HepG2 (cell line): ENCODE measurements around the gene ESPNL. TPM values are rescaled to one million over a fixed set of nuclear protein-coding genes. Genes with fewer than 3 reads are reported as not detected.

Experiments used
- DR1 ChIP-seq: sonication (generic); formaldehyde crosslinking; IDR thresholded peaks from 2 replicates; pipeline ENCODE4 v1.8.0; 2021; ENCODE audit warnings: mild to moderate bottlenecking, missing genetic modification reagents, inconsistent platforms
- FOXC1 ChIP-seq: sonication (generic); formaldehyde crosslinking; IDR thresholded peaks from 2 replicates; pipeline ENCODE4 v1.8.0; 2022; ENCODE audit warnings: mild to moderate bottlenecking, missing genetic modification reagents, borderline replicate concordance
- HNF4A ChIP-seq: sonication (generic); formaldehyde crosslinking; IDR thresholded peaks from 2 replicates; pipeline ENCODE4 v1.4.0; 2020; ENCODE audit warnings: missing genetic modification reagents
- POLR2A ChIP-seq, 2 experiments: IDR thresholded peaks; 2 replicates each; pipeline ENCODE4 v1.6.1; 2011; ENCODE audit warnings: low read depth in 2 of 2, low read length in 2 of 2, mild to moderate bottlenecking in 1 of 2, moderate library complexity in 1 of 2; ENCODE audit not compliant: insufficient read depth in 1 of 2
- RFX3 ChIP-seq: IDR thresholded peaks from 2 replicates; pipeline ENCODE4 v1.6.1; 2016; ENCODE audit warnings: missing biosample characterization, missing genetic modification reagents
- ZFYVE20 ChIP-seq: sonication (generic); formaldehyde crosslinking; IDR thresholded peaks from 2 replicates; pipeline ENCODE4 v1.8.0; 2023; ENCODE audit warnings: low read depth, mild to moderate bottlenecking, moderate library complexity, missing genetic modification reagents, borderline replicate concordance
- polyA plus RNA-seq, 8 experiments: library from polyadenylated mRNA; depleted of rRNA in 3 of 8; stranded (reverse) in 7 of 8; unstranded in 1 of 8; fragments of >200 nt; fragmentation: Illumina TruSeq in 4 of 8; extraction: Trizol in 4 of 8; gene quantifications; 2 replicates each; pipeline versions ENCODE4 v1.2.1 to v1.2.3, GENCODE V29; 2011 to 2016; ENCODE audit warnings: low read depth in 4 of 8, missing spikeins in 1 of 8, mixed read lengths in 1 of 8; ENCODE audit not compliant: insufficient read depth in 1 of 8
- total RNA-seq, 5 experiments: library from RNA; depleted of rRNA; stranded (reverse); fragments of >200 nt; fragmentation: Illumina TruSeq; extraction: Trizol; gene quantifications; 2 replicates each; pipeline ENCODE4 v1.2.3, GENCODE V29; 2016; ENCODE audit warnings: low read depth in 1 of 5
- TF ChIP-seq, protein P1 (sequence below): IDR thresholded peaks from 2 replicates; pipeline ENCODE4 v1.6.1; 2018; ENCODE audit warnings: missing genetic modification reagents, mild to moderate bottlenecking, missing compliant biosample characterization
- TF ChIP-seq, protein P2 (sequence below): sonication (generic); formaldehyde crosslinking; IDR thresholded peaks from 2 replicates; pipeline ENCODE4 v1.4.0; 2020; ENCODE audit warnings: missing genetic modification reagents
- TF ChIP-seq, protein P3 (sequence below): sonication (generic); formaldehyde crosslinking; IDR thresholded peaks from 2 replicates; pipeline ENCODE4 v1.5.1; 2020; ENCODE audit warnings: mild to moderate bottlenecking, missing genetic modification reagents
- TF ChIP-seq, protein P4 (sequence below): sonication (generic); formaldehyde crosslinking; IDR thresholded peaks from one replicate; pipeline ENCODE4 v1.5.1; 2020; ENCODE audit warnings: mild to moderate bottlenecking, missing genetic modification reagents; ENCODE audit errors: not compliant biosample characterization
- TF ChIP-seq, protein P5 (sequence below): sonication (generic); formaldehyde crosslinking; IDR thresholded peaks from 2 replicates; pipeline ENCODE4 v1.4.0; 2020; ENCODE audit warnings: missing genetic modification reagents

ESPNL gene
- total and polyA plus RNA-seq, 2 of the 13 experiments (the other 11 are each of a cell fraction or from before 2014, with no cell fraction given), result 0.45 to 0.80 TPM

DNA sequence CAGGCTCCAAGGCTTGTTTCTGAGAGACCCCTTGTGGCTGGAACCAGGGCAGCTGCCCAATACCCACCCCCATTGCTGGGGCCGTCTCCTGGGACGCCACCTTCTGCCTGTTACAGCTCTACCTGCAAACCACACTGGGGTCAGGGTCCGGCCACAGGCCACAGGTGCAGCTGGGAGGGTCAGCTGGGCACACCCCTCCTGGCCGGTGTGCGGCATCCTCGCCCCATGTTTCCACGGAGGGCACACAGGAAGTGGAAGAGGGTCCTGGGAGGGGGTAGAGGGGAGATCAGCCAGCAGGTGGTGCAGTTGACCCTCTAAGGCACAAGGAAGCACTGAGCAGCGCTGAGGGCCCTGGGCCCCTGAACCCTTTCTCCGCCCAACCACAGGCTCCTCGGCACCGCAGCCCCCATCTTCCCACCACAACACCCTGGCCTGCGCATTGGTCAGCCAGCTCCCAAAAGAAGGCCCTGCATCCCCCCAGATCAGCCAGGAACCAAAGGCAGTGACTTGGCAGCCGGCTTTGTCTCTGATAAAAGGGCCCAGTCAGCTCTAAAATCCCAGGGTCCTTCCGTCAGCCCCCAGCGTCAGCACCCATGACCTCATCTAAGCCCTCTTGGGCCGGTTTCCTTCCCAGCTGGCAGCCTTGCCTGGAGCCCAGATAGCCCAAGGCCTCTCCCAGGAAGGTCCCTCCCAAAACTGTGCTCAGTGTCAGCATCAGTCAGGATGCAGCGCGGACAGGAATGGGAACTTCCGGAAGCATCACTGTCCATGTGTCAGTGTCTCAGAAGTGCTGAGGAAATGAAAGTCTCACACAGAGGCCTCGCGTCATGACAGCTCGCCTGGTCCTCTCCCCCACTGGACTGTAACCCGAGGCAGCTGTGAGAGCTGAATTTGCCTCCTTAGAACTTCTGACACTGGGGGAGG, 60.3 kb downstream of the ESPNL start (continued):
- TF ChIP-seq, protein P1, sequence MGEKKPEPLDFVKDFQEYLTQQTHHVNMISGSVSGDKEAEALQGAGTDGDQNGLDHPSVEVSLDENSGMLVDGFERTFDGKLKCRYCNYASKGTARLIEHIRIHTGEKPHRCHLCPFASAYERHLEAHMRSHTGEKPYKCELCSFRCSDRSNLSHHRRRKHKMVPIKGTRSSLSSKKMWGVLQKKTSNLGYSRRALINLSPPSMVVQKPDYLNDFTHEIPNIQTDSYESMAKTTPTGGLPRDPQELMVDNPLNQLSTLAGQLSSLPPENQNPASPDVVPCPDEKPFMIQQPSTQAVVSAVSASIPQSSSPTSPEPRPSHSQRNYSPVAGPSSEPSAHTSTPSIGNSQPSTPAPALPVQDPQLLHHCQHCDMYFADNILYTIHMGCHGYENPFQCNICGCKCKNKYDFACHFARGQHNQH (CRISPR knock-in tag), result no peak
- 0 out of 2 replicates have a peak, but pooled peaks have one; percentile 27 for TF ChIP-seq DR1
- no peak for TF ChIP-seq ZFYVE20 (CRISPR knock-in tag)
- TF ChIP-seq, protein P2, sequence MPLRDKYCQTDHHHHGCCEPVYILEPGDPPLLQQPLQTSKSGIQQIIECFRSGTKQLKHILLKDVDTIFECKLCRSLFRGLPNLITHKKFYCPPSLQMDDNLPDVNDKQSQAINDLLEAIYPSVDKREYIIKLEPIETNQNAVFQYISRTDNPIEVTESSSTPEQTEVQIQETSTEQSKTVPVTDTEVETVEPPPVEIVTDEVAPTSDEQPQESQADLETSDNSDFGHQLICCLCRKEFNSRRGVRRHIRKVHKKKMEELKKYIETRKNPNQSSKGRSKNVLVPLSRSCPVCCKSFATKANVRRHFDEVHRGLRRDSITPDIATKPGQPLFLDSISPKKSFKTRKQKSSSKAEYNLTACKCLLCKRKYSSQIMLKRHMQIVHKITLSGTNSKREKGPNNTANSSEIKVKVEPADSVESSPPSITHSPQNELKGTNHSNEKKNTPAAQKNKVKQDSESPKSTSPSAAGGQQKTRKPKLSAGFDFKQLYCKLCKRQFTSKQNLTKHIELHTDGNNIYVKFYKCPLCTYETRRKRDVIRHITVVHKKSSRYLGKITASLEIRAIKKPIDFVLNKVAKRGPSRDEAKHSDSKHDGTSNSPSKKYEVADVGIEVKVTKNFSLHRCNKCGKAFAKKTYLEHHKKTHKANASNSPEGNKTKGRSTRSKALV (CRISPR knock-in tag), result 0 out of 2 replicates have a peak, but pooled peaks have one; percentile 53
- no peak for TF ChIP-seq RFX3 (CRISPR knock-in tag)
- no peak for TF ChIP-seq POLR2A (IDR thresholded peaks at IDR 0.05; ENCODE audit: insufficient read depth in 1 of 2, low read depth in 2 of 2, low read length in 2 of 2)
- TF ChIP-seq, protein P3, sequence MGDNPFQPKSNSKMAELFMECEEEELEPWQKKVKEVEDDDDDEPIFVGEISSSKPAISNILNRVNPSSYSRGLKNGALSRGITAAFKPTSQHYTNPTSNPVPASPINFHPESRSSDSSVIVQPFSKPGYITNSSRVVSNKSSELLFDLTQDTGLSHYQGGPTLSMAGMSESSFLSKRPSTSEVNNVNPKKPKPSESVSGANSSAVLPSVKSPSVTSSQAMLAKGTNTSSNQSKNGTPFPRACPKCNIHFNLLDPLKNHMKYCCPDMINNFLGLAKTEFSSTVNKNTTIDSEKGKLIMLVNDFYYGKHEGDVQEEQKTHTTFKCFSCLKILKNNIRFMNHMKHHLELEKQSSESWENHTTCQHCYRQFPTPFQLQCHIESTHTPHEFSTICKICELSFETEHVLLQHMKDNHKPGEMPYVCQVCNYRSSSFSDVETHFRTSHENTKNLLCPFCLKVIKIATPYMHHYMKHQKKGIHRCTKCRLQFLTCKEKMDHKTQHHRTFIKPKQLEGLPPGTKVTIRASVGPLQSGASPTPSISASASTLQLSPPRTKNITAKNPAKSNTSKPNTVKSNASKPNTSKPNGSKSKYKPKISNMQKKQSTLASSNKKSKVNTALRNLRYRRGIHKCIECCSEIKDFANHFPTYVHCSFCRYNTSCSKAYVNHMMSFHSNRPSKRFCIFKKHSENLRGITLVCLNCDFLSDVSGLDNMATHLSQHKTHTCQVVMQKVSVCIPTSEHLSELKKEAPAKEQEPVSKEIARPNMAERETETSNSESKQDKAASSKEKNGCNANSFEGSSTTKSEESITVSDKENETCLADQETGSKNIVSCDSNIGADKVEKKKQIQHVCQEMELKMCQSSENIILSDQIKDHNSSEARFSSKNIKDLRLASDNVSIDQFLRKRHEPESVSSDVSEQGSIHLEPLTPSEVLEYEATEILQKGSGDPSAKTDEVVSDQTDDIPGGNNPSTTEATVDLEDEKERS (CRISPR knock-in tag), result no peak
- TF ChIP-seq, protein P4, sequence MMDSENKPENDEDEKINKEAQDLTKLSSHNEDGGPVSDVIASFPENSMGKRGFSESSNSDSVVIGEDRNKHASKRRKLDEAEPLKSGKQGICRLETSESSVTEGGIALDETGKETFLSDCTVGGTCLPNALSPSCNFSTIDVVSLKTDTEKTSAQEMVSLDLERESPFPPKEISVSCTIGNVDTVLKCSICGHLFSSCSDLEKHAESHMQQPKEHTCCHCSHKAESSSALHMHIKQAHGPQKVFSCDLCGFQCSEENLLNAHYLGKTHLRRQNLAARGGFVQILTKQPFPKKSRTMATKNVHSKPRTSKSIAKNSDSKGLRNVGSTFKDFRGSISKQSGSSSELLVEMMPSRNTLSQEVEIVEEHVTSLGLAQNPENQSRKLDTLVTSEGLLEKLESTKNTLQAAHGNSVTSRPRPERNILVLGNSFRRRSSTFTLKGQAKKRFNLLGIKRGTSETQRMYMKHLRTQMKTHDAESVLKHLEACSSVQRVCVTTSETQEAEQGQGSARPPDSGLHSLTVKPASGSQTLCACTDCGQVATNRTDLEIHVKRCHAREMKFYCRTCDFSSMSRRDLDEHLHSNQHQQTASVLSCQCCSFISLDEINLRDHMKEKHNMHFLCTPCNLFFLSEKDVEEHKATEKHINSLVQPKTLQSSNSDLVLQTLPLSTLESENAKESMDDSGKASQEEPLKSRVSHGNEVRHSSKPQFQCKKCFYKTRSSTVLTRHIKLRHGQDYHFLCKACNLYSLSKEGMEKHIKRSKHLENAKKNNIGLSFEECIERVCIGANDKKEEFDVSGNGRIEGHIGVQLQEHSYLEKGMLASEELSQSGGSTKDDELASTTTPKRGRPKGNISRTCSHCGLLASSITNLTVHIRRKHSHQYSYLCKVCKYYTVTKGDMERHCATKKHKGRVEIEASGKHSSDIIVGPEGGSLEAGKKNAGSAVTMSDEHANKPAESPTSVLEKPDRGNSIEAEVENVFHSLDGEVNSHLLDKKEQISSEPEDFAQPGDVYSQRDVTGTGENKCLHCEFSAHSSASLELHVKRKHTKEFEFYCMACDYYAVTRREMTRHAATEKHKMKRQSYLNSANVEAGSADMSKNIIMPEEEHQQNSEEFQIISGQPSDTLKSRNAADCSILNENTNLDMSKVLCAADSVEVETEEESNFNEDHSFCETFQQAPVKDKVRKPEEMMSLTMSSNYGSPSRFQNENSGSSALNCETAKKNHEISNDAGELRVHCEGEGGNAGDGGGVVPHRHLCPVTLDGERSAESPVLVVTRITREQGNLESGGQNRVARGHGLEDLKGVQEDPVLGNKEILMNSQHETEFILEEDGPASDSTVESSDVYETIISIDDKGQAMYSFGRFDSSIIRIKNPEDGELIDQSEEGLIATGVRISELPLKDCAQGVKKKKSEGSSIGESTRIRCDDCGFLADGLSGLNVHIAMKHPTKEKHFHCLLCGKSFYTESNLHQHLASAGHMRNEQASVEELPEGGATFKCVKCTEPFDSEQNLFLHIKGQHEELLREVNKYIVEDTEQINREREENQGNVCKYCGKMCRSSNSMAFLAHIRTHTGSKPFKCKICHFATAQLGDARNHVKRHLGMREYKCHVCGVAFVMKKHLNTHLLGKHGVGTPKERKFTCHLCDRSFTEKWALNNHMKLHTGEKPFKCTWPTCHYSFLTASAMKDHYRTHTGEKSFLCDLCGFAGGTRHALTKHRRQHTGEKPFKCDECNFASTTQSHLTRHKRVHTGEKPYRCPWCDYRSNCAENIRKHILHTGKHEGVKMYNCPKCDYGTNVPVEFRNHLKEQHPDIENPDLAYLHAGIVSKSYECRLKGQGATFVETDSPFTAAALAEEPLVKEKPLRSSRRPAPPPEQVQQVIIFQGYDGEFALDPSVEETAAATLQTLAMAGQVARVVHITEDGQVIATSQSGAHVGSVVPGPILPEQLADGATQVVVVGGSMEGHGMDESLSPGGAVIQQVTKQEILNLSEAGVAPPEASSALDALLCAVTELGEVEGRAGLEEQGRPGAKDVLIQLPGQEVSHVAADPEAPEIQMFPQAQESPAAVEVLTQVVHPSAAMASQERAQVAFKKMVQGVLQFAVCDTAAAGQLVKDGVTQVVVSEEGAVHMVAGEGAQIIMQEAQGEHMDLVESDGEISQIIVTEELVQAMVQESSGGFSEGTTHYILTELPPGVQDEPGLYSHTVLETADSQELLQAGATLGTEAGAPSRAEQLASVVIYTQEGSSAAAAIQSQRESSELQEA (CRISPR knock-in tag), result no peak
- TF ChIP-seq, protein P5, sequence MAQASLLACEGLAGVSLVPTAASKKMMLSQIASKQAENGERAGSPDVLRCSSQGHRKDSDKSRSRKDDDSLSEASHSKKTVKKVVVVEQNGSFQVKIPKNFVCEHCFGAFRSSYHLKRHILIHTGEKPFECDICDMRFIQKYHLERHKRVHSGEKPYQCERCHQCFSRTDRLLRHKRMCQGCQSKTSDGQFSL (CRISPR knock-in tag), result peak; percentile 37; the same call in 1 of the 2 replicates
- no peak for TF ChIP-seq FOXC1 (CRISPR knock-in tag)
- peak; percentile 56 for TF ChIP-seq HNF4A (CRISPR knock-in tag)
